Measurements from ENCODE around the gene MYLK4.

Gene MYLK4

GRCh38 chr6:2693231-2693630 lies 57.5 kb downstream of the MYLK4 start:
- DNase-seq = no peak

- no peak for DNase-seq
Measured at GRCh38 chr6:2688401-2689064, 62.2 kb downstream of the MYLK4 start.

GRCh38 chr6:2687456-2687855 lies 63.3 kb downstream of the MYLK4 start:
- no peak for DNase-seq

- no peak for DNase-seq
Measured at GRCh38 chr6:2686515-2686914, 64.2 kb downstream of the MYLK4 start.

GRCh38 chr6:2684766-2685754 lies 65.7 kb downstream of the MYLK4 start:
- no peak for DNase-seq

- DNase-seq = no peak
Measured at GRCh38 chr6:2684103-2684749, 66.5 kb downstream of the MYLK4 start.

- DNase-seq = no peak
Measured at GRCh38 chr6:2680264-2680922, 70.3 kb downstream of the MYLK4 start.

- no peak for DNase-seq
Measured at GRCh38 chr6:2677080-2677593, 73.6 kb downstream of the MYLK4 start.

GRCh38 chr6:2676048-2676447 lies 74.7 kb downstream of the MYLK4 start:
- no peak for DNase-seq

- DNase-seq = no peak
Measured at GRCh38 chr6:2674857-2675256, 75.9 kb downstream of the MYLK4 start.

- no peak for DNase-seq
Measured at GRCh38 chr6:2669067-2669700, 81.5 kb downstream of the MYLK4 start.

GRCh38 chr6:2667617-2668016 lies 83.1 kb downstream of the MYLK4 start:
- no peak for DNase-seq

- DNase-seq = no peak
Measured at GRCh38 chr6:2666906-2667575, 83.7 kb downstream of the MYLK4 start.

- no peak for DNase-seq
Measured at GRCh38 chr6:2665146-2666070, 85.3 kb downstream of the MYLK4 start.

- no peak for DNase-seq
Measured at GRCh38 chr6:2663123-2663522, 87.6 kb downstream of the MYLK4 start.

GRCh38 chr6:2661651-2662050 lies 89.1 kb downstream of the MYLK4 start:
- no peak for DNase-seq

GRCh38 chr6:2659882-2660281 lies 90.8 kb downstream of the MYLK4 start:
- DNase-seq = no peak

GRCh38 chr6:2659381-2659780 lies 91.3 kb downstream of the MYLK4 start:
- DNase-seq = no peak

- DNase-seq = no peak
Measured at GRCh38 chr6:2658788-2659187, 91.9 kb downstream of the MYLK4 start.

- DNase-seq = no peak
Measured at GRCh38 chr6:2656460-2657079, 94.2 kb downstream of the MYLK4 start.

Measured in stimulated activated naive CD4-positive, alpha-beta T cell (primary cell).